GM21737 (cell line): Measurements from ENCODE around the gene VSIG10L2.

Experiments used
- ATAC-seq: cut with Tn5 transposase; IDR thresholded peaks from one replicate; pipeline ENCODE4 v1.9.1; 2021; ENCODE audit warnings: mild to moderate bottlenecking, moderate library complexity; ENCODE audit not compliant: unreplicated experiment

The VSIG10L2 gene

DNA sequence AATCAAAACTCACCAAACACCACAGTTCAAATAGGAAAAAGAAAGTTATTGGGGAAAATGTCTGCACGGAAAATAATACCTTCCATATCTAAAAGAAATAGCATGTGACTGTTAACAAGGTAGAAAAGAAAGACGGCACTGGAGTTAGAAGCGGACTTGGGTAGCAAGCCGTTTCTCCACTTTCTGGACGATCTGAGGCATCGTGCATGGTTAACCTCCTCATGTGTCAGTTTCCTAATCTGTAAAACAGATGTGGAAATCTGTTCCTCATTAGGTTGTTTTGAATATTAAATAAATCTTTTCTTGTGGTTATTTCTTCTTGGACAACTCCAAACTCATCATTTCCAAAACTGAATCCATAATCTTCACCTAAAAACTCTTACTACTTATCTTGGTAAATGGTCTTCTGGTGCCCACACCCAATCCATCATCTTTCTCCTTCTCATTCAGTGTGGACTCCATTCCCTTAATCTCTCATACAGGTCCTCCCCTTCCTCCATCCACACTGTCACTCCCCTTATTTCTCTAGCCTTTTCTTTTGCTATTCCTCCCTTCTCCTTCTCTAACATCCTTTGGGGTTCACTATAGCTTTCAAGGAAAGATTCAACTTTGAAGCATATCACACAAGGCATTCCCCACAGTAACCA, 53.5 kb downstream of the VSIG10L2 start:
- ATAC-seq: no peak

DNA sequence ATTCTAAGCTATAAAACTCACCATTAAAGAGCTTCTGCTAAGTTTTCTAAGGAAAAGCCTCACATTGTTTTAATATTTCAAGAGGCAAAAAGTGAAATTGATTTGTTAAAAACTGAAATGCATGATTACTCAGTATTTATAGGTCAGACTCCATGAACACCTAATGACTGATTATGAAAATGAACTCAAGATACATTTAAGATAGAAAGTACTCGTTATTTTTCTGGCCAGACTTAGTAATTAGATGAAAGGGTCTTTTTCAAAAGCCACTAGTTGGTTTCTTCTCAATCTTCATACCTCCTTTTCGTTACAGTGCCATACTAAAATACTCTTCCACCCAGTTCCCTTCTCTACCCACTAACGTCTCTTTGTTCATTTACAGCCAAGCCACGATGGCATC, 56.3 kb downstream of the VSIG10L2 start:
- no peak for ATAC-seq
